Smooth muscle cell (in vitro differentiated cells): ENCODE results near the gene WDR48. TPM values are rescaled to one million over a fixed set of nuclear protein-coding genes. Genes with fewer than 3 reads are reported as not detected.
A peak's percentile ranks its signal among the peaks of the same experiment; 100 is the strongest.

Experiments used
- DNase-seq: peaks from one replicate; lab custom pipeline; 2025; ENCODE audit not compliant: unreplicated experiment; lab: John Stamatoyannopoulos, UW
- H2AFZ ChIP-seq: fragments of 200-600 bp; sonication (generic); 2 replicates; pipeline ENCODE4 v1.6.0; 2016; ENCODE audit warnings: antibody characterized with exemption, low read depth, mild to moderate bottlenecking
- H3F3A ChIP-seq: fragments of 200-600 bp; sonication (generic); 2 replicates; pipeline ENCODE4 v1.6.0; 2017; ENCODE audit warnings: antibody characterized with exemption, low read depth
- H3K27ac ChIP-seq: fragments of 200-600 bp; sonication (generic); 2 replicates; pipeline ENCODE4 v1.5.1; 2016; ENCODE audit warnings: low read depth, mild to moderate bottlenecking
- H3K27me3 ChIP-seq: fragments of 200-600 bp; sonication (generic); 2 replicates; pipeline ENCODE4 v1.6.1; 2016; ENCODE audit warnings: low read depth, mild to moderate bottlenecking
- H3K36me3 ChIP-seq: fragments of 200-600 bp; sonication (generic); 2 replicates; pipeline ENCODE4 v1.5.1; 2016; ENCODE audit warnings: low read depth
- H3K4me1 ChIP-seq: fragments of 200-600 bp; sonication (generic); 2 replicates; pipeline ENCODE4 v1.5.1; 2016; ENCODE audit warnings: low read depth
- H3K4me2 ChIP-seq: fragments of 200-600 bp; sonication (generic); 2 replicates; pipeline ENCODE4 v1.6.0; 2016; ENCODE audit warnings: mild to moderate bottlenecking
- H3K4me3 ChIP-seq: fragments of 200-600 bp; sonication (generic); 2 replicates; pipeline ENCODE4 v1.5.1; 2016; ENCODE audit warnings: mild to moderate bottlenecking
- H3K79me2 ChIP-seq: fragments of 200-600 bp; sonication (generic); 2 replicates; pipeline ENCODE4 v1.6.0; 2016; ENCODE audit warnings: low read depth, mild to moderate bottlenecking
- H3K9ac ChIP-seq: fragments of 200-600 bp; sonication (generic); 2 replicates; pipeline ENCODE4 v1.6.0; 2016; ENCODE audit warnings: low read depth
- H3K9me3 ChIP-seq: fragments of 200-600 bp; sonication (generic); replicated peaks from 2 replicates; pipeline ENCODE4 v1.5.1; 2016; ENCODE audit warnings: low read depth
- H4K20me1 ChIP-seq: fragments of 200-600 bp; sonication (generic); 2 replicates; pipeline ENCODE4 v1.6.0; 2016; ENCODE audit warnings: low read depth
- WGBS: methylation state at CpG from one replicate; pipeline ENCODE4 v1.1.7; 2016; ENCODE audit warnings: low lambda C conversion rate; 5-methylcytosine and 5-hydroxymethylcytosine counted together
- polyA plus RNA-seq: library from polyadenylated mRNA; unstranded; fragments of >200 nt; fragmentation: Nextera tagmentation; extraction: Ambion mirVana; gene quantifications from 2 replicates; pipeline ENCODE4 v1.2.1, GENCODE V29; 2016
- total RNA-seq: library from RNA; depleted of rRNA; stranded (reverse); fragments of >200 nt; gene quantifications from 2 replicates; pipeline ENCODE4 v1.2.3, GENCODE V29; 2014
- TF ChIP-seq, protein P1 (sequence below): fragments of 200-600 bp; sonication (generic); IDR thresholded peaks from 2 replicates; pipeline ENCODE4 v1.5.1; 2017; ENCODE audit warnings: borderline replicate concordance, mild to moderate bottlenecking, antibody characterized with exemption; ENCODE audit not compliant: insufficient read depth, poor library complexity, severe bottlenecking

The WDR48 gene
- total and polyA plus RNA-seq, 2 experiments from 2014 or later = 26.9 to 34.6 TPM

GRCh38 chr3:39141171-39141995 lies 89.6 kb downstream of the WDR48 start:
- Histone ChIP-seq H3K9ac (no peak overlapping the region), H3K9me3 (no peaks in the 10 kb centered on the region), H3K27ac (peak overlapping the region; percentile 74), H3K4me2 (peak overlapping the region; percentile 38), H3K4me3 (no peak overlapping the region), H3K4me1 (peaks cover 9% of the 10 kb centered on the region), H3K79me2 (peaks cover 57% of the 10 kb centered on the region), H4K20me1 (peaks cover 99% of the 10 kb centered on the region), H3K36me3 (peaks cover 22% of the 10 kb centered on the region), H3K27me3 (no peaks in the 10 kb centered on the region), H2AFZ (no peak overlapping the region), H3F3A (peaks cover 47% of the 10 kb centered on the region)
- no peak for DNase-seq
- TF ChIP-seq, protein P1, sequence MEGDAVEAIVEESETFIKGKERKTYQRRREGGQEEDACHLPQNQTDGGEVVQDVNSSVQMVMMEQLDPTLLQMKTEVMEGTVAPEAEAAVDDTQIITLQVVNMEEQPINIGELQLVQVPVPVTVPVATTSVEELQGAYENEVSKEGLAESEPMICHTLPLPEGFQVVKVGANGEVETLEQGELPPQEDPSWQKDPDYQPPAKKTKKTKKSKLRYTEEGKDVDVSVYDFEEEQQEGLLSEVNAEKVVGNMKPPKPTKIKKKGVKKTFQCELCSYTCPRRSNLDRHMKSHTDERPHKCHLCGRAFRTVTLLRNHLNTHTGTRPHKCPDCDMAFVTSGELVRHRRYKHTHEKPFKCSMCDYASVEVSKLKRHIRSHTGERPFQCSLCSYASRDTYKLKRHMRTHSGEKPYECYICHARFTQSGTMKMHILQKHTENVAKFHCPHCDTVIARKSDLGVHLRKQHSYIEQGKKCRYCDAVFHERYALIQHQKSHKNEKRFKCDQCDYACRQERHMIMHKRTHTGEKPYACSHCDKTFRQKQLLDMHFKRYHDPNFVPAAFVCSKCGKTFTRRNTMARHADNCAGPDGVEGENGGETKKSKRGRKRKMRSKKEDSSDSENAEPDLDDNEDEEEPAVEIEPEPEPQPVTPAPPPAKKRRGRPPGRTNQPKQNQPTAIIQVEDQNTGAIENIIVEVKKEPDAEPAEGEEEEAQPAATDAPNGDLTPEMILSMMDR = no peak
- WGBS = 71% methylated on average over 4 of the region's 4 CpGs

GRCh38 chr3:39142067-39142466 lies 90.3 kb downstream of the WDR48 start:
- H2AFZ ChIP-seq = no peak overlapping the region
- no peak overlapping the region for H3K9ac ChIP-seq
- no peak overlapping the region for H3K4me3 ChIP-seq
- H3K27me3 ChIP-seq = no peaks in the 10 kb centered on the region
- H3K79me2 ChIP-seq = peaks cover 62% of the 10 kb centered on the region
- peaks cover 14% of the 10 kb centered on the region for H3K4me1 ChIP-seq
- H3K27ac ChIP-seq = peak overlapping the region; percentile 74
- H3K9me3 ChIP-seq = no peaks in the 10 kb centered on the region
- DNase-seq = no peak
- H3K4me2 ChIP-seq = peak overlapping the region; percentile 38
- H3K36me3 ChIP-seq = peaks cover 22% of the 10 kb centered on the region
- peaks cover 100% of the 10 kb centered on the region for H4K20me1 ChIP-seq
- peaks cover 52% of the 10 kb centered on the region for H3F3A ChIP-seq
- TF ChIP-seq, protein P1 = no peak
- WGBS = 95% methylated on average over 5 of the region's 5 CpGs

- no peak for DNase-seq
- TF ChIP-seq, protein P1 = no peak
- H3K4me1 ChIP-seq = peaks cover 22% of the 10 kb centered on the region
- H4K20me1 ChIP-seq = peaks cover 100% of the 10 kb centered on the region
- peaks cover 67% of the 10 kb centered on the region for H3K79me2 ChIP-seq
- H3F3A ChIP-seq = peaks cover 63% of the 10 kb centered on the region
- no peak overlapping the region for H3K4me3 ChIP-seq
- 88% methylated on average over 14 of the region's 14 CpGs for WGBS
- no peaks in the 10 kb centered on the region for H3K9me3 ChIP-seq
- H3K4me2 ChIP-seq = no peak overlapping the region
- H3K36me3 ChIP-seq = peaks cover 22% of the 10 kb centered on the region
- no peaks in the 10 kb centered on the region for H3K27me3 ChIP-seq
- no peak overlapping the region for H2AFZ ChIP-seq
- peak overlapping the region; percentile 74 for H3K27ac ChIP-seq
- no peak overlapping the region for H3K9ac ChIP-seq
These were observed 91.5 kb downstream of the WDR48 start for GRCh38 chr3:39143051-39143885.
